Nephron progenitor cell (in vitro differentiated cells): Measurements from ENCODE around the gene RAPGEF1.
A peak's percentile ranks its signal among the peaks of the same experiment; 100 is the strongest.

Experiments used
- DNase-seq: peaks from one replicate; pipeline ENCODE4 v3.0.0; 2021
- H3K27ac Mint-ChIP-seq: 2 replicates; pipeline ENCODE4 v1.8.0; 2021; ENCODE audit warnings: mild to moderate bottlenecking, moderate library complexity, mixed read lengths
- H3K27me3 Mint-ChIP-seq: 2 replicates; pipeline ENCODE4 v1.8.0; 2021; ENCODE audit warnings: mild to moderate bottlenecking, low read depth, mixed read lengths; ENCODE audit not compliant: poor library complexity
- H3K36me3 Mint-ChIP-seq: 2 replicates; pipeline ENCODE4 v1.8.0; 2021; ENCODE audit warnings: low read depth, mixed read lengths
- H3K4me1 Mint-ChIP-seq: 2 replicates; pipeline ENCODE4 v1.8.0; 2021; ENCODE audit warnings: mixed read lengths
- H3K4me3 Mint-ChIP-seq: 2 replicates; pipeline ENCODE4 v1.8.0; 2021; ENCODE audit warnings: mild to moderate bottlenecking, moderate library complexity, mixed read lengths
- H3K9me3 Mint-ChIP-seq: 2 replicates; pipeline ENCODE4 v1.8.0; 2021; ENCODE audit warnings: mild to moderate bottlenecking, moderate library complexity, mixed read lengths
- CTCF ChIP-seq: fragments of 200-600 bp; sonication (generic); IDR thresholded peaks from 2 replicates; pipeline ENCODE4 v1.5.0; 2021; ENCODE audit warnings: antibody characterized with exemption

Gene RAPGEF1

GRCh38 chr9:131625790-131626670 is 113.8 kb downstream of the RAPGEF1 start:
- Mint-ChIP-seq H3K36me3 (peaks cover 23% of the 10 kb centered on the region), H3K27ac (peak overlapping the region; percentile 95), H3K9me3 (no peaks in the 10 kb centered on the region), H3K4me1 (peaks cover 72% of the 10 kb centered on the region), H3K27me3 (no peaks in the 10 kb centered on the region), H3K4me3 (no peak overlapping the region)
- no peak for TF ChIP-seq CTCF
- DNase-seq: no peak

DNA sequence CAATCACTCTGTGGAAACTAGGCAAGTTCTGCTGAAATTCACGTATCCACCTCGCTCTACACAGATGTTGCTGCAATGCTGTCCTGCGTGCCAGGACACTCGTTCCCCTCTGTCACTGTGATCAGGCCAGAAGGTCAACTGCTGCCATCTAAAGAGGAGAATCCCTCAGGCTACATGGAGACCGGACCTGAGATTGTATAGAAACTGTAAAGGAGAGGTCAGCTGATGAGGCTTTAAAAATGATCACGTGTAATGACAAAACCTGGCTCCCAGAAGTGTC is 114.4 kb downstream of the RAPGEF1 start:
- DNase-seq: no peak
- peaks cover 23% of the 10 kb centered on the region for H3K36me3 Mint-ChIP-seq
- H3K27me3 Mint-ChIP-seq: no peaks in the 10 kb centered on the region
- no peak for TF ChIP-seq CTCF
- H3K9me3 Mint-ChIP-seq: no peaks in the 10 kb centered on the region
- H3K4me1 Mint-ChIP-seq: peaks cover 69% of the 10 kb centered on the region
- H3K4me3 Mint-ChIP-seq: no peak overlapping the region
- peak overlapping the region; percentile 95 for H3K27ac Mint-ChIP-seq

DNA sequence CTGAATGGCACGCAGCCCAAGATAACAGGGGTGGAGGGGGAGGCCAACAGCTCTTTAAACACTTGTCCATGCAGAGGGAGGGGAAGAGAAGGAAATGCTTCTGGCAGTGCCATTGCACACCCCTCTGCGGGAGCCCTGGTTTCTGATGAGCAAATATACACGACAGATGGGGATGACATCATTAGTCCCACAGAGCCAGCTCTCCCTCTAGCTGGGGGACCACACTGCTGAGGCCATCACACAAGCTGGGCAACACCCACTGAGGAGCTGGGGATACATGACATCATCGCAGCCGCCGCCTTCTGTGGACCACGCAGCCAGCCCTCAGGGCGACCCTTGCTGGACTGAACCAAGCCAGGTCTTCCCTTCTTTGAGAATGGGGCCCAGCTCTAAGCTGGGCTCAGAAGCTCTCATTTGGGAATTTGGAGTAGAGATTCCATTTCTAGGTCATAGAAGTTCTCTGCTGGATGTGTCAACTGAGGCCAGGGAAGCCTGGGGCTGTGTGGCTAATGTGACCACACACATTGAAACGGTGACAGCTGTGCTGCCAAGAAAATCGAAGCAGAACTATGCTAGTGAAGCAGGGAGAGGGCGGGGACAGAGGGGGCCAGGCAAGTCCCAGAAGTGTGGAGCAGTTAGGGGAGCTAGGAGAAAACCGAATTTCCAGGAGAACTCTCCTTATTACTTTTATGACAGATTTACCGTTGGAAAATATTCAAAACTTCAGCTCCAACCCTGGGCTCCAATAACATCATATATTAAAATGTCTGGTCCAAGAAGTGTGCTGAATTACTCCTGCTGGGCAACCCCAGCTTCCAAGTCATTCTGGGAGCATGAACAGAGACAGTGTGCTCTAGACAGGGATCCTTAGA is 115.0 kb downstream of the RAPGEF1 start:
- no peak for DNase-seq
- Mint-ChIP-seq H3K4me1 (peaks cover 63% of the 10 kb centered on the region), H3K4me3 (peak overlapping the region; percentile 46), H3K27ac (peak overlapping the region; percentile 97), H3K27me3 (no peaks in the 10 kb centered on the region), H3K36me3 (peaks cover 23% of the 10 kb centered on the region), H3K9me3 (no peaks in the 10 kb centered on the region)
- no peak for TF ChIP-seq CTCF

GRCh38 chr9:131623655-131624330 is 116.1 kb downstream of the RAPGEF1 start:
- H3K36me3 Mint-ChIP-seq: peaks cover 23% of the 10 kb centered on the region
- H3K27me3 Mint-ChIP-seq: peaks cover 2% of the 10 kb centered on the region
- no peak for DNase-seq
- H3K27ac Mint-ChIP-seq: no peak overlapping the region
- H3K4me3 Mint-ChIP-seq: no peak overlapping the region
- peaks cover 55% of the 10 kb centered on the region for H3K4me1 Mint-ChIP-seq
- no peaks in the 10 kb centered on the region for H3K9me3 Mint-ChIP-seq
- no peak for TF ChIP-seq CTCF

- no peak overlapping the region for H3K27ac Mint-ChIP-seq
- peaks cover 32% of the 10 kb centered on the region for H3K36me3 Mint-ChIP-seq
- no peak for DNase-seq
- H3K27me3 Mint-ChIP-seq: peaks cover 2% of the 10 kb centered on the region
- H3K4me3 Mint-ChIP-seq: no peak overlapping the region
- no peak for TF ChIP-seq CTCF
- no peaks in the 10 kb centered on the region for H3K9me3 Mint-ChIP-seq
- peaks cover 52% of the 10 kb centered on the region for H3K4me1 Mint-ChIP-seq
Observed at GRCh38 chr9:131622523-131622922, 117.4 kb downstream of the RAPGEF1 start.
